Mesenchymal stem cell (in vitro differentiated cells and primary cell): Measurements from ENCODE around the gene UBAC2.
A peak's percentile ranks its signal among the peaks of the same experiment; 100 is the strongest.

Experiments
- DNase-seq: peaks from one replicate; pipeline ENCODE4 v3.0.0-alpha.2; 2013
- H2AFZ ChIP-seq: one replicate; pipeline ENCODE4 v1.6.1; 2013; ENCODE audit warnings: low read depth, mild to moderate bottlenecking, control low read depth, inconsistent platforms, low read length, moderate library complexity
- H2AK5ac ChIP-seq: 2 replicates; pipeline ENCODE4 v1.6.1; 2013; ENCODE audit warnings: low read length, moderate library complexity, mild to moderate bottlenecking, inconsistent platforms; ENCODE audit not compliant: severe bottlenecking
- H2BK120ac ChIP-seq: one replicate; pipeline ENCODE4 v1.6.1; 2013; ENCODE audit warnings: low read depth, mild to moderate bottlenecking, inconsistent platforms, low read length, moderate library complexity
- H2BK12ac ChIP-seq, 2 experiments: one replicate each; pipeline ENCODE4 v1.6.1; 2013; ENCODE audit warnings: inconsistent platforms in 2 of 2, low read length in 2 of 2, mild to moderate bottlenecking in 2 of 2, moderate library complexity in 2 of 2, control low read depth in 1 of 2
- H2BK15ac ChIP-seq: one replicate; pipeline ENCODE4 v1.6.1; 2013; ENCODE audit warnings: mild to moderate bottlenecking, low read depth, inconsistent platforms; ENCODE audit not compliant: poor library complexity, severe bottlenecking
- H2BK5ac ChIP-seq: 2 replicates; pipeline ENCODE4 v1.6.1; 2013; ENCODE audit warnings: low read depth, mild to moderate bottlenecking, low read length, control low read depth, inconsistent platforms; ENCODE audit not compliant: poor library complexity, severe bottlenecking
- H3K14ac ChIP-seq, 2 experiments: one replicate each; pipeline ENCODE4 v1.6.1; 2013; ENCODE audit warnings: inconsistent platforms in 2 of 2, low read length in 2 of 2, control low read depth in 1 of 2, mild to moderate bottlenecking in 1 of 2, moderate library complexity in 1 of 2
- H3K18ac ChIP-seq, 2 experiments: one replicate each; pipeline ENCODE4 v1.6.1; 2013; ENCODE audit warnings: inconsistent platforms in 2 of 2, low read length in 2 of 2, control low read depth in 1 of 2, low read depth in 1 of 2, mild to moderate bottlenecking in 1 of 2
- H3K23ac ChIP-seq, 2 experiments: one replicate each; pipeline ENCODE4 v1.6.1; 2013; ENCODE audit warnings: inconsistent platforms in 2 of 2, low read length in 2 of 2, mild to moderate bottlenecking in 2 of 2, moderate library complexity in 2 of 2, control low read depth in 1 of 2
- H3K27ac ChIP-seq: 2 replicates; pipeline ENCODE4 v1.5.1; 2013; ENCODE audit warnings: mild to moderate bottlenecking, moderate library complexity, low read length, control low read depth, inconsistent platforms; ENCODE audit not compliant: poor library complexity, severe bottlenecking
- H3K27me3 ChIP-seq, 2 experiments: 2 replicates each; pipeline versions ENCODE4 v1.6.1 to v1.7.0; 2013; ENCODE audit warnings: low read length in 2 of 2, mild to moderate bottlenecking in 2 of 2, moderate library complexity in 2 of 2, control low read depth in 1 of 2, inconsistent platforms in 1 of 2; ENCODE audit not compliant: control insufficient read depth in 1 of 2, insufficient read depth in 1 of 2
- H3K36me3 ChIP-seq, 2 experiments: 2 replicates each; pipeline versions ENCODE4 v1.6.1 to v1.7.0; 2013; ENCODE audit warnings: low read length in 2 of 2, control low read depth in 1 of 2, inconsistent platforms in 1 of 2, low read depth in 1 of 2, mild to moderate bottlenecking in 1 of 2; ENCODE audit not compliant: insufficient read depth in 2 of 2, control insufficient read depth in 1 of 2
- H3K4ac ChIP-seq, 2 experiments: one replicate each; pipeline ENCODE4 v1.6.1; 2013; ENCODE audit warnings: inconsistent platforms in 2 of 2, low read length in 2 of 2, mild to moderate bottlenecking in 2 of 2, moderate library complexity in 2 of 2, control low read depth in 1 of 2, low read depth in 1 of 2
- H3K4me1 ChIP-seq: 2 replicates; pipeline ENCODE4 v1.6.1; 2013; ENCODE audit warnings: low read depth, low read length, control low read depth; ENCODE audit not compliant: control insufficient read depth, insufficient read depth
- H3K4me2 ChIP-seq: 2 replicates; pipeline ENCODE4 v1.6.1; 2013; ENCODE audit warnings: low read length, mild to moderate bottlenecking, inconsistent platforms; ENCODE audit not compliant: poor library complexity, severe bottlenecking
- H3K4me3 ChIP-seq, 2 experiments: 2 replicates each; pipeline versions ENCODE4 v1.5.1 to v1.7.0; 2013; ENCODE audit warnings: low read length in 2 of 2, mild to moderate bottlenecking in 2 of 2, control low read depth in 1 of 2, low read depth in 1 of 2; ENCODE audit not compliant: insufficient read depth in 1 of 2
- H3K79me1 ChIP-seq: replicated peaks from 2 replicates; pipeline ENCODE4 v1.6.1; 2013; ENCODE audit warnings: mild to moderate bottlenecking, control low read depth, low read length, inconsistent platforms; ENCODE audit not compliant: poor library complexity, severe bottlenecking
- H3K9ac ChIP-seq: 2 replicates; pipeline ENCODE4 v1.7.0; 2013; ENCODE audit warnings: mild to moderate bottlenecking, low read length, moderate library complexity
- H3K9me3 ChIP-seq: 2 replicates; pipeline ENCODE4 v1.7.0; 2013; ENCODE audit warnings: mild to moderate bottlenecking, low read length; ENCODE audit not compliant: control insufficient read depth
- H4K8ac ChIP-seq: one replicate; pipeline ENCODE4 v1.6.1; 2013; ENCODE audit warnings: inconsistent platforms, mild to moderate bottlenecking, low read length, moderate library complexity
- H4K91ac ChIP-seq: one replicate; pipeline ENCODE4 v1.6.1; 2013; ENCODE audit warnings: mild to moderate bottlenecking, low read length, inconsistent platforms
- WGBS: methylation state at CpG from one replicate; pipeline ENCODE4 v1.1.7; 2013; ENCODE audit warnings: mixed read lengths; 5-methylcytosine and 5-hydroxymethylcytosine counted together

UBAC2 gene

DNA sequence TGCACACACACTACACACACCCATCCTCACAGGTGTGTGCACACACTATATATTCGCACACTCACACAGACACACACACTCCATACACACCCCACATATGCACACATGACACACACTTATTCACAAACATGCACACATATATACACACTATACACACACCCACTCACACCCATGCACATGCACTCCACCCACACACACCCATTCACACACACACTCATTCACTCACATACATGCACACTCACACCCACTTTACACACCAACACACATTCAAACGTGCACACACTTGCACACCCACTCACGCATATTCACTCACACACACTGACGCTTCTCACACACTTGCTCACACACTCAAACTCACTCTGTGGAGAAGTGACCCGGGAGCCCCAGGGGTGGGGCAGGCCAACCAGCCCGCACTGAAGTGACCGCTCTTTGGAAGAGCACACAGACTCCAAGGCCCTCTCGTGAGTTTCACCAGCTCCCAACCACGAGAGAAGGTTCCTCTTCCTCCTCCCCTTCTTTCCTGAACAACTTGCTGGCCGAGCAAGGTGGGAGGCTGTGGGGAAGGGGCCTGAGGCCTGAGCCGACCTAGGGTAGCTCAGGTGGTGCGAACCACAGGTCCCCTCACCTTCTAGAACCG lies 214.5 kb downstream of the UBAC2 start:
- Histone ChIP-seq H3K9ac (no peak overlapping the region), H2BK12ac (no peak overlapping the region), H3K4me1 (peaks cover 5% of the 10 kb centered on the region), H3K23ac (no peak overlapping the region), H4K8ac (no peak overlapping the region), H2AK5ac (no peak overlapping the region), H3K36me3 (no peaks in the 10 kb centered on the region), H3K4me3 (no peak overlapping the region), H3K4me2 (no peak overlapping the region), H2AFZ (no peak overlapping the region), H3K14ac (no peak overlapping the region), H3K27ac (no peak overlapping the region), H3K27me3 (peaks cover 36 to 64% of the 10 kb centered on the region in 2 experiments), H4K91ac (no peak overlapping the region), H3K79me1 (no peaks in the 10 kb centered on the region), H3K18ac (no peak overlapping the region), H2BK5ac (no peak overlapping the region), H3K9me3 (peaks cover 6% of the 10 kb centered on the region), H2BK15ac (no peak overlapping the region), H2BK120ac (no peak overlapping the region), H3K4ac (no peak overlapping the region)
- DNase-seq, result no peak
- 86% methylated on average over 10 of the region's 13 CpGs for WGBS

DNA sequence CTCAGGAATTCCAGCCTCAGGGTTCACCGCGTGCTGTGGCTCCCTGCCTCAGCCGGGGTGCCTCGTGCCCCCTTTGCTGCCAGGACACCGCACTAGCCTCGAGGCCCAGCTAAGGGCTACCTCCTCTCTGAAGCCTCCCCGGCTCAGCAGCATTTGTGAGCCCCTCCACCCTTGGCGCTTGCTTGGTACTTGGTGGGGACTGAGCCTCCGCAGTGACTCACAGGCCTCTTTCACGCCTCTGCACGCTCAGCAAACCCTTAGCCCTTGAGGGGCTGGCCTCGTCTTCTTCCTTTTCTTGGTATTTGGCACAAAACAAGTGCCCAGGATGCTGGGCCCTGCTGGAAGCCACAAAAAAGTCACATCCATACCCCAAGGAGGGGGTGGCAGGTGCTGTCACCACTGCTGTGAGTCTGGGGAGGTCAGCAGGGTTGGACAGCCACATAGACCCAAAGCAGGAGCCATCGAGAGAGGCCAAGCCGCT lies 215.2 kb downstream of the UBAC2 start:
- WGBS, result 88% methylated on average over 14 of the region's 14 CpGs

GRCh38 chr13:99416411-99417121 lies 215.9 kb downstream of the UBAC2 start:
- no peak overlapping the region for H2BK12ac ChIP-seq
- H3K36me3 ChIP-seq, result no peaks in the 10 kb centered on the region
- no peak overlapping the region for H2AFZ ChIP-seq
- H2BK5ac ChIP-seq, result no peak overlapping the region
- no peak overlapping the region for H2AK5ac ChIP-seq
- peaks cover 5% of the 10 kb centered on the region for H3K9me3 ChIP-seq
- H3K4me3 ChIP-seq, result no peak overlapping the region
- peaks cover 41 to 67% of the 10 kb centered on the region in 2 experiments for H3K27me3 ChIP-seq
- no peak overlapping the region for H3K27ac ChIP-seq
- no peak overlapping the region for H3K23ac ChIP-seq
- H3K4me1 ChIP-seq, result peaks cover 11% of the 10 kb centered on the region
- H4K8ac ChIP-seq, result no peak overlapping the region
- DNase-seq, result no peak
- H3K4me2 ChIP-seq, result no peak overlapping the region
- no peak overlapping the region for H2BK120ac ChIP-seq
- no peak overlapping the region for H4K91ac ChIP-seq
- no peak overlapping the region for H3K14ac ChIP-seq
- no peak overlapping the region for H3K9ac ChIP-seq
- H3K4ac ChIP-seq, result no peak overlapping the region
- no peaks in the 10 kb centered on the region for H3K79me1 ChIP-seq
- H3K18ac ChIP-seq, result no peak overlapping the region
- H2BK15ac ChIP-seq, result peak overlapping the region; percentile 12
- WGBS, result 83% methylated on average over 24 of the region's 24 CpGs

More for the DNA sequence above, 215.2 kb downstream of the UBAC2 start:
- no peaks in the 10 kb centered on the region for H3K36me3 ChIP-seq
- no peak overlapping the region for H2AK5ac ChIP-seq
- H4K8ac ChIP-seq, result no peak overlapping the region
- no peak overlapping the region for H3K4me3 ChIP-seq
- H3K14ac ChIP-seq, result no peak overlapping the region
- H3K79me1 ChIP-seq, result no peaks in the 10 kb centered on the region
- DNase-seq, result no peak
- no peak overlapping the region for H3K9ac ChIP-seq
- no peak overlapping the region for H3K4me2 ChIP-seq
- peaks cover 6% of the 10 kb centered on the region for H3K9me3 ChIP-seq
- H2BK5ac ChIP-seq, result no peak overlapping the region
- H2AFZ ChIP-seq, result no peak overlapping the region
- H2BK12ac ChIP-seq, result no peak overlapping the region
- H2BK15ac ChIP-seq, result no peak overlapping the region
- H3K18ac ChIP-seq, result no peak overlapping the region
- H3K23ac ChIP-seq, result no peak overlapping the region
- no peak overlapping the region for H4K91ac ChIP-seq
- H3K27me3 ChIP-seq, result peaks cover 41 to 67% of the 10 kb centered on the region in 2 experiments
- peaks cover 11% of the 10 kb centered on the region for H3K4me1 ChIP-seq
- no peak overlapping the region for H3K4ac ChIP-seq
- H3K27ac ChIP-seq, result no peak overlapping the region
- H2BK120ac ChIP-seq, result no peak overlapping the region

DNA sequence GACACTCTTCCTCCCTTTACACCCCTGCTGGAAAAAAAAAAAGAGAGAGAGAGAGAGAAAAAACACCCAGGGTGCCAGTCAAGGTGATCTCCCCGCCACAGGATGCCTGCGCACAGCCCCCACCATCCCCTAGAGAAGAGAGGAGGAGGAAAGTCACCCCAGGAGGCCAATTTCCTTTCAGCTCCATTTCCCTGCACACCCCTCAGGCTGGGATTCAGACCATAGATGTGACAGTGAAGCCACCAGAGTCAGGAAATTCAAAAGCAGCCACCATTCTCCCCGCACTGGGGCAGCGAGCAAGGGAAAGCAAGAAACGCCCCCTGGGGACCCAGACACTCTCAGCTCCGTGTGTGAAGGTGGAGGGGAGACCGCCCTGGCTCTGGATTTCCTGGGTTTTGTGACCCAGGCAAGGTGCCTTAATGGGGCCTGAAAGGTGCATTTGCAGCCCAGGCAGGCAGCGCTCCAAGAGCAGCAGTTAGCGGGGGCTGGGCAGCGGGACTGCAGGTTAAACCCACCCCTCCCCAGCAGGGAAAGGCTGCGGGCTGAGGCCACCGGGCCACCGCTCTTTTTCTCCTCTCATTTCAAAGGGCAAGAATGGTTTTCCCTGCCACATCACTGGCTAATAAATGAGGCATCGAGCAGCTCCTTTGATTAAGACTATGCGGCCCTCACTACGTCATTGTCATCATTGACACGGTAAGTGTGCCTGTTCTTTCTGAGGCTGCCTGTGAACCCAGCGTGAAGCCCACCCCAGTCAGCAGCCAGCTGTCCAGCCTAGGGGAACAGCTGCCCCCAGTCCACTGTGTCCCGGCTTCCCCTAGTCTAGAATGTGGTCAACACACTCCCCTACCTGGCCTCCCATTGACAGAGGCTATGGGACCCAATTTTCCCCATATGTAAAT lies 216.8 kb downstream of the UBAC2 start:
- 51% methylated on average over 19 of the region's 19 CpGs for WGBS
- H3K27me3 ChIP-seq, result peaks cover 44 to 67% of the 10 kb centered on the region in 2 experiments
- no peaks in the 10 kb centered on the region for H3K79me1 ChIP-seq
- no peak overlapping the region for H4K8ac ChIP-seq
- H3K27ac ChIP-seq, result no peak overlapping the region
- no peak overlapping the region for H2BK12ac ChIP-seq
- peaks cover 11% of the 10 kb centered on the region for H3K4me1 ChIP-seq
- DNase-seq, result no peak
- H2BK5ac ChIP-seq, result no peak overlapping the region
- no peak overlapping the region for H2BK15ac ChIP-seq
- H3K14ac ChIP-seq, result no peak overlapping the region
- H3K4me2 ChIP-seq, result no peak overlapping the region
- no peak overlapping the region for H2AK5ac ChIP-seq
- H3K36me3 ChIP-seq, result no peaks in the 10 kb centered on the region
- H4K91ac ChIP-seq, result no peak overlapping the region
- H2AFZ ChIP-seq, result no peak overlapping the region
- no peak overlapping the region for H3K4me3 ChIP-seq
- no peaks in the 10 kb centered on the region for H3K9me3 ChIP-seq
- H3K4ac ChIP-seq, result no peak overlapping the region
- no peak overlapping the region for H3K23ac ChIP-seq
- no peak overlapping the region for H2BK120ac ChIP-seq
- no peak overlapping the region for H3K18ac ChIP-seq
- no peak overlapping the region for H3K9ac ChIP-seq
